HCT116 (cell line): ENCODE results near the gene IGSF21. TPM values are rescaled to one million over a fixed set of nuclear protein-coding genes. Genes with fewer than 3 reads are reported as not detected.

Source experiments
- ATAC-seq: fragments of 200-7000 bp; cut with Tn5 transposase; 2 replicates; pipeline ENCODE4 v1.9.1; 2020; ENCODE audit warnings: mild to moderate bottlenecking, moderate library complexity
- BruUV-seq: library from RNA; stranded (reverse); fragments of 400-500 nt; replicated peaks from 2 replicates; lab custom pipeline; 2021; lab: Mats Ljungman, UMichigan
- CTCF ChIA-PET: fragments of 300-600 bp; sonication (Branson Sonifier 250); formaldehyde crosslinking; loops from one replicate; lab custom pipeline; 2021; ENCODE audit warnings: antibody characterized with exemption; lab: Charles Lee
- POLR2A ChIA-PET: fragments of 300-600, 350-600 bp; sonication (Branson Sonifier 250); formaldehyde crosslinking; loops from one replicate; lab custom pipeline; 2021; ENCODE audit warnings: antibody characterized with exemption; lab: Charles Lee
- RAD21 ChIA-PET, 2 experiments: fragments of 300-600 bp; sonication (Branson Sonifier 250); formaldehyde crosslinking; loops; one replicate each; lab custom pipeline; 2023; ENCODE audit warnings: low total read pairs in 2 of 2; ENCODE audit not compliant: uncharacterized antibody in 2 of 2, unreplicated experiment in 2 of 2, low non-redundant PET in 1 of 2; lab: Charles Lee
- DNase-seq: peaks from one replicate; pipeline ENCODE4 v3.0.0-alpha.2; 2010; ENCODE audit warnings: low read depth, low spot score
- H2AFZ ChIP-seq: fragments of 200-600 bp; shearing (Covaris generic), sonication (generic); 2 replicates; pipeline ENCODE4 v1.6.1; 2017; ENCODE audit warnings: low read depth, mixed run types, mixed read lengths, antibody characterized with exemption, low read length; ENCODE audit not compliant: poor library complexity, severe bottlenecking
- H3K27ac ChIP-seq: 2 replicates; pipeline ENCODE4 v1.5.1; 2012; ENCODE audit warnings: low read depth, low read length
- H3K27me3 ChIP-seq: fragments of 200-600 bp; sonication (generic); 2 replicates; pipeline ENCODE4 v1.6.1; 2016; ENCODE audit warnings: mixed run types, low read length, mixed read lengths; ENCODE audit not compliant: insufficient read depth
- H3K36me3 ChIP-seq, 2 experiments: fragments of 200-500 bp in 1 of 2; fragments of 200-600 bp in 1 of 2; sonication (Bioruptor generic) in 1 of 2; sonication (generic) in 1 of 2; 2 replicates each; pipeline versions ENCODE4 v1.5.1 to v1.6.1; 2014 to 2016; ENCODE audit warnings: low read length in 2 of 2, inconsistent platforms in 1 of 2, mixed read lengths in 1 of 2, mixed run types in 1 of 2; ENCODE audit not compliant: insufficient read depth in 2 of 2, control insufficient read depth in 1 of 2
- H3K4me1 ChIP-seq, 2 experiments: fragments of 200-600 bp in 1 of 2; sonication (generic) in 1 of 2; 2 replicates each; pipeline versions ENCODE4 v1.5.1 to v1.6.1; 2012 to 2017; ENCODE audit warnings: low read length in 2 of 2, inconsistent platforms in 1 of 2, mild to moderate bottlenecking in 1 of 2, mixed read lengths in 1 of 2, mixed run types in 1 of 2, moderate library complexity in 1 of 2; ENCODE audit not compliant: insufficient read depth in 2 of 2, control insufficient read depth in 1 of 2
- H3K4me2 ChIP-seq: fragments of 200-600 bp; sonication (generic); 2 replicates; pipeline ENCODE4 v1.6.1; 2017; ENCODE audit warnings: mixed run types, low read length, mixed read lengths
- H3K4me3 ChIP-seq, 2 experiments: fragments of 200-600 bp in 1 of 2; sonication (generic) in 1 of 2; replicated peaks in 1 of 2; 2 replicates each; pipeline ENCODE4 v1.5.1; 2011 to 2016; ENCODE audit warnings: low read length in 2 of 2, control low read depth in 1 of 2, low read depth in 1 of 2, mild to moderate bottlenecking in 1 of 2, mixed read lengths in 1 of 2, mixed run types in 1 of 2
- H3K79me2 ChIP-seq: fragments of 200-600 bp; sonication (generic); 2 replicates; pipeline ENCODE4 v1.6.1; 2017; ENCODE audit warnings: mild to moderate bottlenecking, mixed run types, low read length, moderate library complexity, mixed read lengths; ENCODE audit not compliant: insufficient read depth
- H3K9ac ChIP-seq: fragments of 200-600 bp; sonication (generic); 2 replicates; pipeline ENCODE4 v1.6.1; 2016; ENCODE audit warnings: low read length, mixed read lengths
- H3K9me2 ChIP-seq: fragments of 200-600 bp; sonication (generic), shearing (Covaris generic); 2 replicates; pipeline ENCODE4 v1.6.1; 2017; ENCODE audit warnings: mixed run types, mild to moderate bottlenecking, moderate library complexity; ENCODE audit not compliant: insufficient read depth
- H3K9me3 ChIP-seq, 2 experiments: fragments of 200-500 bp in 1 of 2; fragments of 200-600 bp in 1 of 2; sonication (Bioruptor generic) in 1 of 2; sonication (generic) in 1 of 2; 2 replicates each; pipeline ENCODE4 v1.6.1; 2014 to 2017; ENCODE audit warnings: low read length in 2 of 2, mixed read lengths in 2 of 2, inconsistent platforms in 1 of 2, low read depth in 1 of 2, mild to moderate bottlenecking in 1 of 2, mixed run types in 1 of 2, moderate library complexity in 1 of 2; ENCODE audit not compliant: control insufficient read depth in 1 of 2, insufficient read depth in 1 of 2
- H4K20me1 ChIP-seq: fragments of 200-600 bp; sonication (generic), shearing (Covaris generic); 2 replicates; pipeline ENCODE4 v1.6.1; 2017; ENCODE audit warnings: mixed run types, mild to moderate bottlenecking, moderate library complexity; ENCODE audit not compliant: insufficient read depth
- CBX3 ChIP-seq: IDR thresholded peaks from 2 replicates; pipeline ENCODE4 v1.6.1; 2012; ENCODE audit warnings: low read depth
- CEBPB ChIP-seq: IDR thresholded peaks from 2 replicates; pipeline ENCODE4 v1.6.1; 2012; ENCODE audit warnings: low read depth
- EGR1 ChIP-seq: IDR thresholded peaks from 2 replicates; pipeline ENCODE4 v1.6.1; 2012; ENCODE audit warnings: low read depth
- EZH2 ChIP-seq: fragments of 200-600 bp; sonication (generic); IDR thresholded peaks from 2 replicates; pipeline ENCODE4 v1.6.1; 2017; ENCODE audit warnings: antibody characterized with exemption, mixed run types
- EZH2phosphoT487 ChIP-seq: fragments of 200-600 bp; IDR thresholded peaks from 2 replicates; pipeline ENCODE4 v1.6.1; 2018; ENCODE audit warnings: antibody characterized with exemption, borderline replicate concordance
- FOSL1 ChIP-seq: IDR thresholded peaks from 2 replicates; pipeline ENCODE4 v1.6.1; 2012; ENCODE audit warnings: low read depth
- JUND ChIP-seq: IDR thresholded peaks from 2 replicates; pipeline ENCODE4 v1.6.1; 2012
- MAX ChIP-seq: IDR thresholded peaks from 2 replicates; pipeline ENCODE4 v1.6.1; 2012
- POLR2A ChIP-seq: IDR thresholded peaks from 2 replicates; pipeline ENCODE4 v1.7.0; 2011; ENCODE audit warnings: borderline replicate concordance; ENCODE audit not compliant: insufficient read depth, insufficient read length; ENCODE audit errors: extremely low read depth
- RAD21 ChIP-seq: IDR thresholded peaks from 2 replicates; pipeline ENCODE4 v1.6.1; 2012; ENCODE audit warnings: low read depth, mild to moderate bottlenecking
- REST ChIP-seq: IDR thresholded peaks from 2 replicates; pipeline ENCODE4 v1.6.1; 2012; ENCODE audit warnings: low read depth
- SP1 ChIP-seq: IDR thresholded peaks from 2 replicates; pipeline ENCODE4 v1.6.1; 2012; ENCODE audit warnings: low read depth
- SRF ChIP-seq: IDR thresholded peaks from 2 replicates; pipeline ENCODE4 v1.6.1; 2012; ENCODE audit warnings: low read depth
- YY1 ChIP-seq: IDR thresholded peaks from 2 replicates; pipeline ENCODE4 v1.6.1; 2011; ENCODE audit warnings: low read length, low read depth, moderate library complexity, mild to moderate bottlenecking; ENCODE audit not compliant: insufficient replicate concordance; ENCODE audit errors: extremely low read depth
- ZBTB33 ChIP-seq: IDR thresholded peaks from 2 replicates; pipeline ENCODE4 v1.6.1; 2011; ENCODE audit warnings: mild to moderate bottlenecking, low read length, moderate library complexity; ENCODE audit not compliant: insufficient replicate concordance; ENCODE audit errors: extremely low read depth
- intact Hi-C: fragments of 100-400 bp; cut with micrococcal nuclease; formaldehyde crosslinking; loops from 2 replicates; pipeline ENCODE4 v1.10.0; 2022
- total RNA-seq: library from RNA; stranded (reverse); gene quantifications from one replicate; pipeline ENCODE4 v1.2.1, GENCODE V29; 2021; ENCODE audit not compliant: unreplicated experiment
- TF ChIP-seq, protein P1 (sequence below), 3 experiments: fragments of 200-600 bp in 1 of 3; sonication (generic) in 1 of 3; IDR thresholded peaks in 2 of 3; conservative IDR thresholded peaks in 1 of 3; 2 replicates each; pipeline ENCODE4 v1.5.1; 2012 to 2017; ENCODE audit warnings: low read depth in 2 of 3, low read length in 2 of 3, antibody characterized with exemption in 1 of 3, borderline replicate concordance in 1 of 3, control low read depth in 1 of 3, mild to moderate bottlenecking in 1 of 3, mixed read lengths in 1 of 3, mixed run types in 1 of 3, moderate library complexity in 1 of 3; ENCODE audit not compliant: insufficient read depth in 1 of 3
- TF ChIP-seq, protein P2 (sequence below): IDR thresholded peaks from 2 replicates; pipeline ENCODE4 v1.6.1; 2012

Gene IGSF21
- total RNA-seq, 1 experiment from 2014 or later = not detected

DNA sequence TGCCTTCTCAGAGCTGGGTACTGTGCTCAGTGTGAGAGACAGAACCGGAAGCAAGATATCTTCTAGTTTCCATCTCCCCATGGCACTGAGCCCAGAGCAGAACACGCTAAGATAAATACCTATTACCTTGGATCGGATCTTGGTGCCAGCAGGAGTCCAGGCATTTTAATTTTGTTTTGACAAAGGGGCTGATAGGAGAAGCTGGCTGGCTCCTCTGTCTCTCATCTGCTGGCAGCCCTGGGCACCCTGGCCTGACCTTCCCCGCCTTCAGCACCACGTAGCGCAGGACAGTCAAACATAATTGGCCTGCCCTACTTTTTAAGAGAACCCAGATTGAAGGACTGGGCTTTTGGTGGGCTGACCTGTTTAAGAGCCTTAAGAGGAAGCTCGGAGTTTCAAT, 212.5 kb downstream of the IGSF21 start:
- Histone ChIP-seq H3K4me2 (no peak overlapping the region), H3K4me1 (peaks cover 0 to 3% of the 10 kb centered on the region in 2 experiments; a peak in 1 of 4 replicates), H3K4me3 (no peak overlapping the region), H3K36me3 (no peaks in the 10 kb centered on the region)
- DNase-seq = no peak
- TF ChIP-seq YY1 (no peak), CBX3 (no peak), FOSL1 (no peak), ZBTB33 (no peak), EGR1 (no peak), RAD21 (no peak), EZH2 (no peak), SP1 (no peak), SRF (no peak), MAX (no peak), CEBPB (no peak), EZH2phosphoT487 (no peak), POLR2A (no peak), JUND (no peak), REST (no peak)
- TF ChIP-seq, protein P1, sequence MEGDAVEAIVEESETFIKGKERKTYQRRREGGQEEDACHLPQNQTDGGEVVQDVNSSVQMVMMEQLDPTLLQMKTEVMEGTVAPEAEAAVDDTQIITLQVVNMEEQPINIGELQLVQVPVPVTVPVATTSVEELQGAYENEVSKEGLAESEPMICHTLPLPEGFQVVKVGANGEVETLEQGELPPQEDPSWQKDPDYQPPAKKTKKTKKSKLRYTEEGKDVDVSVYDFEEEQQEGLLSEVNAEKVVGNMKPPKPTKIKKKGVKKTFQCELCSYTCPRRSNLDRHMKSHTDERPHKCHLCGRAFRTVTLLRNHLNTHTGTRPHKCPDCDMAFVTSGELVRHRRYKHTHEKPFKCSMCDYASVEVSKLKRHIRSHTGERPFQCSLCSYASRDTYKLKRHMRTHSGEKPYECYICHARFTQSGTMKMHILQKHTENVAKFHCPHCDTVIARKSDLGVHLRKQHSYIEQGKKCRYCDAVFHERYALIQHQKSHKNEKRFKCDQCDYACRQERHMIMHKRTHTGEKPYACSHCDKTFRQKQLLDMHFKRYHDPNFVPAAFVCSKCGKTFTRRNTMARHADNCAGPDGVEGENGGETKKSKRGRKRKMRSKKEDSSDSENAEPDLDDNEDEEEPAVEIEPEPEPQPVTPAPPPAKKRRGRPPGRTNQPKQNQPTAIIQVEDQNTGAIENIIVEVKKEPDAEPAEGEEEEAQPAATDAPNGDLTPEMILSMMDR (IDR thresholded peaks at IDR 0.05 in 2 of 3, conservative IDR thresholded peaks at IDR 0.05 in 1 of 3; ENCODE audit: borderline replicate concordance in 1 of 3, insufficient read depth in 1 of 3, low read depth in 2 of 3, low read length in 2 of 3) = no peak
- TF ChIP-seq, protein P2, sequence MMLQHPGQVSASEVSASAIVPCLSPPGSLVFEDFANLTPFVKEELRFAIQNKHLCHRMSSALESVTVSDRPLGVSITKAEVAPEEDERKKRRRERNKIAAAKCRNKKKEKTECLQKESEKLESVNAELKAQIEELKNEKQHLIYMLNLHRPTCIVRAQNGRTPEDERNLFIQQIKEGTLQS = no peak
- TF ChIP-seq, all 23 proteins: peak for 0
- Histone ChIP-seq H3K9me3 (no peaks in the 10 kb centered on the region), H2AFZ (no peak overlapping the region), H3K9me2 (no peaks in the 10 kb centered on the region), H4K20me1 (no peaks in the 10 kb centered on the region), H3K27me3 (no peaks in the 10 kb centered on the region), H3K79me2 (no peaks in the 10 kb centered on the region), H3K9ac (no peak overlapping the region), H3K27ac (no peak overlapping the region)
- POLR2A ChIA-PET = no interaction called here
- CTCF ChIA-PET = no interaction called here
- ATAC-seq = no peak
- BruUV-seq = no TSS peak
- RAD21 ChIA-PET = no interaction called here
- intact Hi-C loops = no loop called here
